Measurements from ENCODE around the gene ITPRID2. TPM values are rescaled to one million over a fixed set of nuclear protein-coding genes. Genes with fewer than 3 reads are reported as not detected.

Gene ITPRID2
- total and polyA plus RNA-seq, 4 donors = 59.5 to 167 (median 112) TPM

- H3K4me1 ChIP-seq (ENCODE audit: control insufficient read depth in 5 of 5, insufficient read depth in 5 of 5, low read length in 5 of 5) = peaks cover 0 to 5% (median 0%) of the 10 kb centered on the region in 5 donors
These were observed 5.3 kb upstream of the ITPRID2 start for GRCh38 chr2:181886192-181886591.

GRCh38 chr2:181887045-181887444, 4.5 kb upstream of the ITPRID2 start:
- H3K27ac ChIP-seq (ENCODE audit: low read depth in 1 of 2, low read length in 1 of 2) = no peak overlapping the region
- no peak overlapping the region for H3K9ac ChIP-seq (ENCODE audit: insufficient read depth in 1 of 2, low read length in 2 of 2)
- H3K4me1 ChIP-seq (ENCODE audit: control insufficient read depth in 5 of 5, insufficient read depth in 5 of 5, low read length in 5 of 5) = peaks cover 0 to 6% (median 0%) of the 10 kb centered on the region in 5 donors
- no peaks in the 10 kb centered on the region for H3K27me3 ChIP-seq (ENCODE audit: control insufficient read depth in 3 of 3, insufficient read depth in 3 of 3, low read length in 2 of 3)
- WGBS, 2 donors = 62 to 73% methylated on average over 2 of the region's 2 CpGs
- no peaks in the 10 kb centered on the region for H3K9me3 ChIP-seq (ENCODE audit: control insufficient read depth in 4 of 4, insufficient read depth in 3 of 4, low read length in 3 of 4)
- no peak overlapping the region for H3K4me3 ChIP-seq
- no peak for TF ChIP-seq CTCF (IDR thresholded peaks at IDR 0.05; ENCODE audit: control extremely low read depth, extremely low read depth)
- DNase-seq = no peak
- no peak for ATAC-seq (ENCODE audit: insufficient read depth, low FRiP score)
- H3K36me3 ChIP-seq (ENCODE audit: control insufficient read depth in 4 of 4, insufficient read depth in 4 of 4, low read length in 4 of 4) = no peaks in the 10 kb centered on the region

More at GRCh38 chr2:181886192-181886591, 5.3 kb upstream of the ITPRID2 start:
- no peak for TF ChIP-seq CTCF (IDR thresholded peaks at IDR 0.05; ENCODE audit: control extremely low read depth, extremely low read depth)
- H3K9me3 ChIP-seq (ENCODE audit: control insufficient read depth in 4 of 4, insufficient read depth in 3 of 4, low read length in 3 of 4) = no peaks in the 10 kb centered on the region
- ATAC-seq (ENCODE audit: insufficient read depth, low FRiP score) (no peak), DNase-seq (no peak)
- no peak overlapping the region for H3K9ac ChIP-seq (ENCODE audit: insufficient read depth in 1 of 2, low read length in 2 of 2)
- H3K36me3 ChIP-seq (ENCODE audit: control insufficient read depth in 4 of 4, insufficient read depth in 4 of 4, low read length in 4 of 4) = no peaks in the 10 kb centered on the region
- WGBS, 2 donors = 64 to 79% methylated on average over 4 of the region's 4 CpGs
- H3K27ac ChIP-seq (ENCODE audit: low read depth in 1 of 2, low read length in 1 of 2) = no peak overlapping the region
- no peaks in the 10 kb centered on the region for H3K27me3 ChIP-seq (ENCODE audit: control insufficient read depth in 3 of 3, insufficient read depth in 3 of 3, low read length in 2 of 3)
- H3K4me3 ChIP-seq = no peak overlapping the region

- Histone ChIP-seq H3K9me3 (ENCODE audit: control insufficient read depth in 4 of 4, insufficient read depth in 3 of 4, low read length in 3 of 4) (no peaks in the 10 kb centered on the region), H3K9ac (ENCODE audit: insufficient read depth in 1 of 2, low read length in 2 of 2) (no peak overlapping the region), H3K27me3 (ENCODE audit: control insufficient read depth in 3 of 3, insufficient read depth in 3 of 3, low read length in 2 of 3) (no peaks in the 10 kb centered on the region), H3K27ac (ENCODE audit: low read depth in 1 of 2, low read length in 1 of 2) (peak overlapping the region in 1 of 2 donors; percentile 5), H3K4me1 (ENCODE audit: control insufficient read depth in 5 of 5, insufficient read depth in 5 of 5, low read length in 5 of 5) (peaks cover 0 to 22% (median 5%) of the 10 kb centered on the region in 5 donors), H3K36me3 (ENCODE audit: control insufficient read depth in 4 of 4, insufficient read depth in 4 of 4, low read length in 4 of 4) (no peaks in the 10 kb centered on the region), H3K4me3 (no peak overlapping the region)
- ATAC-seq (ENCODE audit: insufficient read depth, low FRiP score) (no peak), DNase-seq (no peak)
- no peak for TF ChIP-seq CTCF (IDR thresholded peaks at IDR 0.05; ENCODE audit: control extremely low read depth, extremely low read depth)
These were observed 1.8 kb upstream of the ITPRID2 start for GRCh38 chr2:181889776-181890175.

GRCh38 chr2:181890271-181890670, 1.3 kb upstream of the ITPRID2 start:
- H3K4me1 ChIP-seq (ENCODE audit: control insufficient read depth in 5 of 5, insufficient read depth in 5 of 5, low read length in 5 of 5) = peaks cover 0 to 24% (median 5%) of the 10 kb centered on the region in 5 donors
- no peaks in the 10 kb centered on the region for H3K27me3 ChIP-seq (ENCODE audit: control insufficient read depth in 3 of 3, insufficient read depth in 3 of 3, low read length in 2 of 3)
- H3K9ac ChIP-seq (ENCODE audit: insufficient read depth in 1 of 2, low read length in 2 of 2) = no peak overlapping the region
- peak overlapping the region in 1 of 2 donors; percentile 5 for H3K27ac ChIP-seq (ENCODE audit: low read depth in 1 of 2, low read length in 1 of 2)
- no peak for TF ChIP-seq CTCF (IDR thresholded peaks at IDR 0.05; ENCODE audit: control extremely low read depth, extremely low read depth)
- H3K4me3 ChIP-seq = no peak overlapping the region
- ATAC-seq (ENCODE audit: insufficient read depth, low FRiP score) = no peak
- no peak for DNase-seq
- 91 to 97% methylated on average over 2 of the region's 2 CpGs for WGBS, 2 donors
- no peaks in the 10 kb centered on the region for H3K36me3 ChIP-seq (ENCODE audit: control insufficient read depth in 4 of 4, insufficient read depth in 4 of 4, low read length in 4 of 4)
- no peaks in the 10 kb centered on the region for H3K9me3 ChIP-seq (ENCODE audit: control insufficient read depth in 4 of 4, insufficient read depth in 3 of 4, low read length in 3 of 4)

All from lung (tissue), 12 donors.